Measurements from ENCODE around the gene CHST11.

- TF ChIP-seq, protein P1, sequence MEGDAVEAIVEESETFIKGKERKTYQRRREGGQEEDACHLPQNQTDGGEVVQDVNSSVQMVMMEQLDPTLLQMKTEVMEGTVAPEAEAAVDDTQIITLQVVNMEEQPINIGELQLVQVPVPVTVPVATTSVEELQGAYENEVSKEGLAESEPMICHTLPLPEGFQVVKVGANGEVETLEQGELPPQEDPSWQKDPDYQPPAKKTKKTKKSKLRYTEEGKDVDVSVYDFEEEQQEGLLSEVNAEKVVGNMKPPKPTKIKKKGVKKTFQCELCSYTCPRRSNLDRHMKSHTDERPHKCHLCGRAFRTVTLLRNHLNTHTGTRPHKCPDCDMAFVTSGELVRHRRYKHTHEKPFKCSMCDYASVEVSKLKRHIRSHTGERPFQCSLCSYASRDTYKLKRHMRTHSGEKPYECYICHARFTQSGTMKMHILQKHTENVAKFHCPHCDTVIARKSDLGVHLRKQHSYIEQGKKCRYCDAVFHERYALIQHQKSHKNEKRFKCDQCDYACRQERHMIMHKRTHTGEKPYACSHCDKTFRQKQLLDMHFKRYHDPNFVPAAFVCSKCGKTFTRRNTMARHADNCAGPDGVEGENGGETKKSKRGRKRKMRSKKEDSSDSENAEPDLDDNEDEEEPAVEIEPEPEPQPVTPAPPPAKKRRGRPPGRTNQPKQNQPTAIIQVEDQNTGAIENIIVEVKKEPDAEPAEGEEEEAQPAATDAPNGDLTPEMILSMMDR (IDR thresholded peaks at IDR 0.05): no peak
- no peak for TF ChIP-seq ZFX (IDR thresholded peaks at IDR 0.05; ENCODE audit: borderline replicate concordance)
These were observed 81.3 kb downstream of the CHST11 start for GRCh38 chr12:104538056-104538455.

All from 22Rv1 (cell line).